T-helper 17 cell (primary cell): ENCODE results near the gene C9. TPM values are rescaled to one million over a fixed set of nuclear protein-coding genes. Genes with fewer than 3 reads are reported as not detected.
A peak's percentile ranks its signal among the peaks of the same experiment; 100 is the strongest.
"Not testable (repeated sequence)": the region's sequence is repeated elsewhere in the genome, so short reads cannot be mapped to it uniquely, and the experiment has no call there.

ENCODE experiments used
- ATAC-seq: fragments of 150-1000 bp; cut with Tn5 transposase; 2 replicates; pipeline ENCODE4 v1.10.0; 2021; ENCODE audit warnings: mild to moderate bottlenecking, moderate library complexity
- DNase-seq, 3 donors: peaks; one replicate each; pipeline versions ENCODE4 v3.0.0 to v3.0.0-alpha.2; 2020 to 2021
- H3K9me3 ChIP-seq: one replicate; pipeline ENCODE4 v1.7.0; 2013; ENCODE audit warnings: low read length, mild to moderate bottlenecking; ENCODE audit not compliant: control insufficient read depth, poor library complexity, severe bottlenecking
- H3K27ac Mint-ChIP-seq: one replicate; pipeline ENCODE4 v1.8.0; 2022; ENCODE audit warnings: mild to moderate bottlenecking, moderate library complexity, mixed read lengths
- H3K27me3 Mint-ChIP-seq: one replicate; pipeline ENCODE4 v1.8.0; 2022; ENCODE audit warnings: mixed read lengths
- H3K36me3 Mint-ChIP-seq: one replicate; pipeline ENCODE4 v1.8.0; 2022; ENCODE audit warnings: low read depth, mixed read lengths
- H3K4me1 Mint-ChIP-seq: one replicate; pipeline ENCODE4 v1.8.0; 2022; ENCODE audit warnings: mild to moderate bottlenecking, mixed read lengths
- H3K4me3 Mint-ChIP-seq: one replicate; pipeline ENCODE4 v1.8.0; 2022; ENCODE audit warnings: mild to moderate bottlenecking, moderate library complexity, mixed read lengths
- total RNA-seq, 4 donors: library from RNA in 2 of 4; stranded (reverse) in 2 of 4; gene quantifications; one replicate each; pipeline ENCODE4 v1.2.3 and lab custom pipeline; 2022 to 2026

Gene C9
- total RNA-seq, 2 donors from 2014 or later, result not detected

DNA sequence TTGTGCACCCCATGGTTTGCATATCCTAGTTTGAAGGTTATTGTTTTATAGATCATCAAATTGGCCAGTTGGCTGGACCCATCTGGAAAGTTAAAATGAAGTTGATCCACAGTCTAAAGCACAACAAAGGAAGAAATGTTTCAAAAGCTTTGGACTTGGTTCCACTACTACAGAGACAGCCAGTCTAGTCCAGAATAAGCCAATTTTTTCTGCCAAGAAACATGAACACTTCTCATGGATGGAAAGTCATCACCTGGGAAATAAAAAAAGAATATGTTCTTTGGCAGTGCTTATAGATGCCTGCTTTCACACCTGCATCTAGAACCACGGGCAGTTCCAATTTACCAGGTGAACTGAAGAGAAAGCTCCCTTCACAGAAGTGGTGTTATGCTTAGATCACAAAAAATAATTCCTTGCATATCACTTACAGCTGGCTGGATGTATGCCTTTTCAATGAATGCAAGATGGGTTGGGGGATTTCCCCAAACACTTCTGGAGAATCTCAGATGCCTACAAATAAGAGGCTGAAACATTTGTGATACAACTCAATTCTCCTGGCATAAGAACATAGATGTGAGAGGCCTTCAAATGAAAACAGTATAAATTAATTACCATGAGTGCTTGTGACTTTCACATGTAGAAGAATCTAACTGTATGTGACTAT is 26.9 kb downstream of the C9 start:
- H3K9me3 ChIP-seq, result no peaks in the 10 kb centered on the region
- H3K27me3 Mint-ChIP-seq, result peaks cover 26% of the 10 kb centered on the region
- ATAC-seq (no peak), DNase-seq (no peak)
- no peak overlapping the region for H3K4me3 Mint-ChIP-seq
- H3K36me3 Mint-ChIP-seq, result no peaks in the 10 kb centered on the region
- no peak overlapping the region for H3K27ac Mint-ChIP-seq
- H3K4me1 Mint-ChIP-seq, result no peaks in the 10 kb centered on the region

DNA sequence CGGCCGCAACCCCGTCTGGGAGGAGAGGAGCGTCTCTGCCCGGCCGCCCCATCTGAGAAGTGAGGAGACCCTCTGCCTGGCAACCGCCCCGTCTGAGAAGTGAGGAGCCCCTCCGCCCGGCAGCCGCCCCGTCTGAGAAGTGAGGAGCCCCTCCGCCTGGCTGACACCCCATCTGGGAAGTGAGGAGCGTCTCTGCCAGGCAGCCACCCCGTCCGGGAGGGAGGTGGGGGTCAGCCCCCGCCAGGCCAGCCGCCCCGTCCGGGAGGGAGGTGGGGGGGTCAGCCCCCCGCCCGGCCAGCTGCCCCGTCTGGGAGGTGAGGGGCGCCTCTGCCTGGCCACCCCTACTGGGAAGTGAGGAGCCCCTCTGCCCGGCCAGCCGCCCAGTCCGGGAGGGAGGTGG is 30.0 kb downstream of the C9 start:
- ATAC-seq, H3K4me1 Mint-ChIP-seq, H3K9me3 ChIP-seq, H3K27me3 Mint-ChIP-seq, H3K27ac Mint-ChIP-seq, DNase-seq, H3K4me3 Mint-ChIP-seq, H3K36me3 Mint-ChIP-seq: not testable (repeated sequence)

DNA sequence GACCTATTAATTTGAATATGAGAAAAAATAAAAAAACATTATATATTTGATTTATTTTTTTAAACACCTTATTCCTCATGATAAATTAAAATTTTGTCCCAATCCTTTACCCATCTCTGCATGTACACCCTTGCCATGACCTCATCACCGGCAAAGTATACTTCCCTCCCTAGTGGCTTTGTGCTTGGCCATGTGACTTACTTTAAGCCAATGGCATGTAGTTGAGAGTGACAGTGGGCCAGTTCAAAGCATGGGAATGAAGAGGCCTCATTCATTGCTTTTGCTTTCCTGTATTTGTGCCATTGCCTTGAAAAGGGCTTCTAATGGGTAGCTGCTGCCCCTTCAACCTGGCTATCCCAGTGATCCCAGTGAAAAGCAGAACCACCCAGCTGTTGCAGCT is 31.2 kb downstream of the C9 start:
- no peaks in the 10 kb centered on the region for H3K4me1 Mint-ChIP-seq
- H3K9me3 ChIP-seq, result no peaks in the 10 kb centered on the region
- ATAC-seq, result no peak
- no peak overlapping the region for H3K27ac Mint-ChIP-seq
- DNase-seq, result no peak
- no peak overlapping the region for H3K4me3 Mint-ChIP-seq
- H3K27me3 Mint-ChIP-seq, result peaks cover 7% of the 10 kb centered on the region
- H3K36me3 Mint-ChIP-seq, result no peaks in the 10 kb centered on the region

DNA sequence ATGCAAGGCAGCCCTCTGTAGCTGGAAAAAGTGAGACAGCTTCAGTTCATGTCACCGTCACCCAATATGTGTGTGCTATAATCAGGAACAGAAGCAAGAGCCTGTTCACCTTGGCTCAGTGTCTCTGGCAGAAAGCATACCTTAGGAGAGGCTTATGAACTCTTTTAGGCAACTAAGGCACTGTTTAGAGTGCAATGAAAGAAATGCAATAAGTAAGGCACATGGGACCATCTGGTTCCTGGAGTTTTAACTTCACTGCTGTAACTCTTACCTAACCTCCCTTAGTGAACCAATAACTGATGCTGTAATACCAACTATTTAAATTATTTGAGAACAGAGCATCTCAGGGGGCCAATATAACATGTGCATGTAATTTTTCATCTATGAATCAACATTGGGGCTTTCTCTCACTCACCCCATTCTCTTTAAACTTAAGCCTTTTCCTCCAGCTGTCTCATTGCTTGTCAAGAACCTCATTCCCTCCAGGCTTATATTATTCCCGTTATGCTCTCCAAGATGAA is 32.4 kb downstream of the C9 start:
- no peaks in the 10 kb centered on the region for H3K9me3 ChIP-seq
- DNase-seq (no peak), ATAC-seq (no peak)
- H3K4me3 Mint-ChIP-seq, result no peak overlapping the region
- no peaks in the 10 kb centered on the region for H3K36me3 Mint-ChIP-seq
- peaks cover 7% of the 10 kb centered on the region for H3K27me3 Mint-ChIP-seq
- no peak overlapping the region for H3K27ac Mint-ChIP-seq
- H3K4me1 Mint-ChIP-seq, result no peaks in the 10 kb centered on the region

DNA sequence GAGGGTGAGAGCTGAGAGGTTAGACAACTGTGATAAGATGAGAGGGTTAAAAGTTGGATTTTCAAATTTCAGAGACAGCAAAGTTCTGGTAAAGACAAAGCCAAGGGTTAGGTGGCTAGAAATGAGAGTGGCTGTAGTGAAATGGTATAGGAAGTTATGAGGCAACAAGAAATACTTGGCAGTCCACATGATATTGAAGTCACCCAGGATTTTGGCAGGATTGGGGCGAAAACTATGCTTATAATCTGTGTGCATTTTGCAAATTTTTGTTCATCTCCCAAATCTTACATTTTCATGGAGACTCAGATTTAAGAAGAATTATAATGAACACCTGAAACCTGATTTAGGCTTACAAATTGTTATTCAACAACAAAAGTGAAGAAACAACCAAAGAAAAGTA is 35.6 kb downstream of the C9 start:
- no peak overlapping the region for H3K27ac Mint-ChIP-seq

DNA sequence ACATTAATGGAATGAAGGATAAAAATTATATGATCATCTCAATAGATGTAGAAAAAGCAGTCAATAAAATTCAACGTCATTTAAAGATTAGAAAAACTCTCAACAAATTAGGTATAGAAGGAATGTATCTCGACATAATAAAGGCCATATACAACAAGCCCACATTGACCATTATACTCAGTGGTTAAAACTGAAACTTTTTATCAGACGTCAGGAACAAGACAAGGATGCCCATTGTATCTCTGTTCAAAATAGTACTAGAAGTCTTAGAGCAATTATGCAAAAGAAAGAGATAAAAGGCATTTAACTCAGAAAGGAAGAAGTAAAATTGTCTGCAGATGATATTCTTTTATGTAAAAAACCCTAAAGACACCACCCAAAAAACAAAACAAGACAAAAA is 40.8 kb downstream of the C9 start:
- no peaks in the 10 kb centered on the region for H3K9me3 ChIP-seq
- no peak for DNase-seq
- no peaks in the 10 kb centered on the region for H3K4me1 Mint-ChIP-seq
- H3K27me3 Mint-ChIP-seq, result no peaks in the 10 kb centered on the region
- ATAC-seq, result no peak
- H3K27ac Mint-ChIP-seq, result no peak overlapping the region
- H3K36me3 Mint-ChIP-seq, result no peaks in the 10 kb centered on the region
- H3K4me3 Mint-ChIP-seq, result no peak overlapping the region

More for the DNA sequence above, 35.6 kb downstream of the C9 start:
- no peaks in the 10 kb centered on the region for H3K27me3 Mint-ChIP-seq
- H3K36me3 Mint-ChIP-seq, result no peaks in the 10 kb centered on the region
- no peak for ATAC-seq
- H3K4me1 Mint-ChIP-seq, result no peaks in the 10 kb centered on the region
- no peaks in the 10 kb centered on the region for H3K9me3 ChIP-seq
- no peak for DNase-seq
- H3K4me3 Mint-ChIP-seq, result no peak overlapping the region

DNA sequence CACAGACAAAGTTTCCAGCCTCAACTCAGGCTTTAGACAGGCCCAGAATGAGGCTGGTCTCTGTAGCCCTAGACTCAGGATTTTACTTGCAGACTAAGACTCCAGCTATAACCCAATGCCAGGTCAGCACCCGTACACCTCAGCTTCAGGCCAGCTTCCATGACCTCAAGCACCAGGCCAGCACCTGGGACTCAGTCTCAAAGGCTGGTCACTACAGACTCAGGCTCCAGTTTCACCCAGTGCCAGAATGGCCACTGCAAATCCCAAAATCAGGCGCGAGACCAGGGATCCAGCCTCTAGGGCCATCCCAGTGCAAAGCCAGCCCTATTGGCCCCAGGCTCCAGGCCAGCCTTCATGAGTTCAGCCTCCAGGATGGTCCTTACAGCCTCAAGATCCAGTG is 44.9 kb downstream of the C9 start:
- Mint-ChIP-seq H3K27me3 (peaks cover 12% of the 10 kb centered on the region), H3K36me3 (no peaks in the 10 kb centered on the region), H3K4me1 (no peaks in the 10 kb centered on the region), H3K27ac (no peak overlapping the region), H3K4me3 (no peak overlapping the region)
- H3K9me3 ChIP-seq, result no peaks in the 10 kb centered on the region
- ATAC-seq (no peak), DNase-seq (no peak)

DNA sequence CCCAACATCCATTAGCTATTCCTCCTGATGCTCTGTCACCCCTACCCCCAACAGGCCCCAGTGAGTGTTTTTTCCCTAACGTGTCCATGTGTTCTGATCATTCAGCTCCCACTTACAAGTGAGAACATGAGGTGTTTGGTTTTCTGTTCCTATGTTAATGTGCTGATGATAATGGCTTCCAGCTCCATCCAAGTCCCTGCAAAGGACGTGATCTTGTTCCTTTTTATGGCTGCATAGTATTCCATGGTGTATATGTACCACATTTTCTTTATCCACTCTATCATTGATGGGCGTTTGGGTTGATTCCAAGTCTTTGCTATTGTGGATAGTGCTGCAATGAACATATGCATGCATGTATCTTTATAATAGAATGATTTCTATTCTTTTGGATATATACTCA is 47.8 kb downstream of the C9 start:
- not testable (repeated sequence) for H3K4me1 Mint-ChIP-seq, H3K9me3 ChIP-seq, H3K36me3 Mint-ChIP-seq, H3K4me3 Mint-ChIP-seq, H3K27ac Mint-ChIP-seq, DNase-seq, ATAC-seq
- peaks cover 12% of the 10 kb centered on the region for H3K27me3 Mint-ChIP-seq

DNA sequence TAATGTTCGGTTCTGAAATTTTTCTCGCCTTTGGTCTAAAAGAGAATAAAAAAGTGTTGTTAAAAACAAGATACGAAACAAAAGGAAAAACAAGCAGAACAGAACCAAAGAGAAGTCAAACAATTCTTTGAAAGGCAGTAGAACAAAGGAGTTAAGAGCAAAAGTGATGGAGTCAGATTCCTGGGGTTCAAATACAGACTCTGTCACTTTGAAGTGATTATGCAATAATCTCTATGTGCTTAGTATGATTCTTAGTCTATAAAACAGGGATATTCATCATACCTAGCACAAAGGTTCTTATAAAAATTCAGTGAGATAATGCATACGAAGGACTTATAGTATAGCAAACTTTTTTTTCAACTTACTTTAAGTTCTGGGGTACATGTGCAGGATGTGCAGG is 48.3 kb downstream of the C9 start:
- Mint-ChIP-seq H3K36me3 (no peaks in the 10 kb centered on the region), H3K4me3 (no peak overlapping the region), H3K27me3 (peaks cover 17% of the 10 kb centered on the region), H3K4me1 (no peaks in the 10 kb centered on the region), H3K27ac (no peak overlapping the region)
- no peaks in the 10 kb centered on the region for H3K9me3 ChIP-seq
- no peak for DNase-seq
- no peak for ATAC-seq

DNA sequence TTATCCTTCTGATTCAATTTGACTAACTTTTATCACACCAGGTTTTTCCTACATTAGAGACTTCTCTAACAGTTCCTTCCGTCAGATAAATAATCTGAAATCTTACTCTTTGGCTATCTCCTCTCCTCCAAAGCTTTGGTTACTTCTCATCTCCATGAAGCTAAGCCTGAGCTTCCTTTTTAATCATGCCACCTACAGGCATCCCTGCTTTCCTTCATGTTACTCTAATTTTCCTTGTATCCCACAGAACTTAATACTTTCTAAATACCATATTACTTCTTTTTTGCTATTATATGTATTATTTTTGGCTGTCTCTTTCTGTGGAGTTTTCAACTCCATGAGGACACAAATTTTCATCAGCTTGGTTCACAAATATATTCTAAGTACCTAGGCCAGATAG is 49.7 kb downstream of the C9 start:
- no peak for DNase-seq
- Mint-ChIP-seq H3K27me3 (peaks cover 26% of the 10 kb centered on the region), H3K27ac (no peak overlapping the region), H3K4me3 (no peak overlapping the region), H3K36me3 (no peaks in the 10 kb centered on the region), H3K4me1 (no peaks in the 10 kb centered on the region)
- no peaks in the 10 kb centered on the region for H3K9me3 ChIP-seq
- no peak for ATAC-seq

DNA sequence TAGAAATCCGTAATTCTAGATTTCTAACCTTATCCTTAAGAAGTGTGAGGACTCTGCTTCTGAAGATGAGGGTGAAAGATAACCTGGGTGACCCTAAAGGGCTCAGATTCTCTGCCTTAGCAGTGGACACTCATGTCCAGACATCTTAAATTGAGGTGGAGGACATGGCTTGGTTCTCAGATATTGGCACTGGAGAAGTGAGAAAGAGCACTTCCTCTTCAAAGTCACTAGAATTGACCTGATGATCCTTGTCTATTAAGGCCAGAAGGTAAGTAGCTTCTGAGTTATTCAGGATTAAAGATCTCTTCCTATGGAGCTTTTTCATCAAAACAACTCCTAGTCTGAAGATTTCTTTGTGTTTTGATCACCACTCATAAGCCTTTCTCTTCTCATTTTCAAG is 54.8 kb downstream of the C9 start:
- no peaks in the 10 kb centered on the region for H3K4me1 Mint-ChIP-seq
- H3K4me3 Mint-ChIP-seq, result no peak overlapping the region
- no peak for DNase-seq
- no peak for ATAC-seq
- H3K36me3 Mint-ChIP-seq, result peaks cover 2% of the 10 kb centered on the region
- H3K27me3 Mint-ChIP-seq, result peaks cover 21% of the 10 kb centered on the region
- no peak overlapping the region for H3K27ac Mint-ChIP-seq
- H3K9me3 ChIP-seq, result no peaks in the 10 kb centered on the region

DNA sequence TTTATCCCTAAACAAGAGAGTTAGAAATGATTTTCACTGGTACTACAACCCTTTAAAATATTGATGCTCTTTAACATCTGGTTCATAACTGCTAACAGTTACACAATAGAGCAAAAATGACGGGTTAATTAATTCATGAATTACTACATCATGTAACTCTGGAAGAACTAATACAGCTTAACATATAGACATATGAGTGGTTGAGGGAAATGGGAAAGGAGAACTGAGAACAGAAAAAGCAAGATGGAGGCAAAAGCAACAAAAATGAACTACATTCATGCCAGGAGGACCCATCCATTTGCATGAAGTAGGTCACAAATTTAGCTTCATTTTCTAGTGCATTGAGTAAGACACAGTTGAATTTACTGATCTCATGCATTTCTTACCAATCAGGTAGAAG is 61.8 kb downstream of the C9 start:
- H3K9me3 ChIP-seq, result no peaks in the 10 kb centered on the region
- no peak overlapping the region for H3K4me3 Mint-ChIP-seq
- no peak for ATAC-seq
- no peak overlapping the region for H3K27ac Mint-ChIP-seq
- H3K4me1 Mint-ChIP-seq, result no peaks in the 10 kb centered on the region
- peaks cover 8% of the 10 kb centered on the region for H3K27me3 Mint-ChIP-seq
- peaks cover 5% of the 10 kb centered on the region for H3K36me3 Mint-ChIP-seq
- no peak for DNase-seq

DNA sequence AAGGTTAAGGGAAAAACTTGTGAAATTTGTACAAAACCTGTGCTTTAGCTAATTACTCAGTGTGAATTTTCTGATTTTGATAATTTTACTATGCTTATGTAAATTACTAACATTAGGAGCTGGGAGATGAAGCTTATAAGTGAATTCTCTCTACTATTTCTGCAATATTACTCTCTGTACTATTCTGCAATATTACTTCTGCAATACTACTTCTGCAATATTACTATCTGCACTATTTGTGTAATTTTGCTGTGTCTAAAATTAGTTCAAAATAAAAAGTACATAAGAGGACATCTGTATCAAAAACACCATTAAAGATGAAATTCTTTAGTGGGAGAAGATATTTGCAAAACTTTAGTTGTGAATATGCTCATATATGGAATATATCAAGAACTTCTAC is 62.9 kb downstream of the C9 start:
- Mint-ChIP-seq H3K27me3 (peaks cover 6% of the 10 kb centered on the region), H3K36me3 (peaks cover 5% of the 10 kb centered on the region), H3K4me3 (no peak overlapping the region), H3K4me1 (no peaks in the 10 kb centered on the region), H3K27ac (no peak overlapping the region)
- DNase-seq, result no peak
- no peaks in the 10 kb centered on the region for H3K9me3 ChIP-seq
- no peak for ATAC-seq

DNA sequence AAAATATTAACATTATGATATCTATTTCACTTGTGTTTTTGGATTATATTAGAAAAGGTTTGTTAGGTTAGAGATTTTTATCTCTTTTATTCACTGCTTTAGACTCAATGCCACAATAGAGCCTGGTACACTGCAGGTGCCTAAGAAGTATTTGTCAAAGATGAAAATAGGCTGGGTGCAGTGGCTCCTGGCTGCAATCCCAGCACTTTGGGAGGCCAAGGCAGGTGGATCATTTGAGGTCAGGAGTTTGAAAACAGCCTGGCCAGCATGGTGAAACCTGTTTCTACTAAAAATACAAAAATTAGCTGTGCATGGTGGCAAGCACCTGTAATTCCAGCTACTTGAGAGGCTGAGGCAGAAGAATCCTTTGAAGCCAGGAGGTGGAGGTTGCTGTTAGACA is 64.3 kb downstream of the C9 start:
- no peaks in the 10 kb centered on the region for H3K4me1 Mint-ChIP-seq
- ATAC-seq, result no peak
- peaks cover 3% of the 10 kb centered on the region for H3K36me3 Mint-ChIP-seq
- no peak for DNase-seq
- no peaks in the 10 kb centered on the region for H3K27me3 Mint-ChIP-seq
- peak overlapping the region; percentile 29 for H3K27ac Mint-ChIP-seq
- H3K4me3 Mint-ChIP-seq, result no peak overlapping the region
- H3K9me3 ChIP-seq, result no peaks in the 10 kb centered on the region
